H1 (cell line): ENCODE measurements around the gene AQP4. TPM values are rescaled to one million over a fixed set of nuclear protein-coding genes. Genes with fewer than 3 reads are reported as not detected.

Source experiments
- CTCF ChIA-PET: fragments of 300-600 bp; sonication (Branson Sonifier 250); formaldehyde crosslinking; loops from one replicate; lab custom pipeline; 2021; ENCODE audit not compliant: partially characterized antibody; lab: Charles Lee
- POLR2A ChIA-PET: fragments of 300-600 bp; sonication (Branson Sonifier 250); formaldehyde crosslinking; loops from one replicate; lab custom pipeline; 2021; ENCODE audit warnings: inconsistent platforms; ENCODE audit not compliant: partially characterized antibody; lab: Charles Lee
- DNase-seq, 2 experiments: peaks; one replicate each; pipeline versions ENCODE4 v3.0.0 to v3.0.0-alpha.2; 2010 to 2022; ENCODE audit warnings: low spot score in 2 of 2, low read depth in 1 of 2, mixed read lengths in 1 of 2
- FAIRE-seq: peaks from 2 replicates; lab custom pipeline; 2011; peaks lifted over from hg19 to GRCh38; lab: Jason Lieb, UNC
- H2AFZ ChIP-seq: 2 replicates; pipeline ENCODE4 v1.8.1; 2012; ENCODE audit warnings: low read length, inconsistent platforms
- H2AK5ac ChIP-seq: 2 replicates; pipeline ENCODE4 v1.6.1; 2013; ENCODE audit warnings: low read depth, low read length
- H2BK120ac ChIP-seq: replicated peaks from 2 replicates; pipeline ENCODE3; 2013; ENCODE audit warnings: low read depth, low read length, inconsistent platforms
- H2BK12ac ChIP-seq: 2 replicates; pipeline ENCODE4 v1.6.1; 2013; ENCODE audit warnings: low read depth, low read length
- H2BK15ac ChIP-seq: 2 replicates; pipeline ENCODE4 v1.6.1; 2013; ENCODE audit warnings: low read length
- H2BK20ac ChIP-seq: 2 replicates; pipeline ENCODE4 v1.6.1; 2013; ENCODE audit warnings: low read length
- H2BK5ac ChIP-seq: 2 replicates; pipeline ENCODE4 v1.6.1; 2013; ENCODE audit warnings: low read depth, low read length
- H3K14ac ChIP-seq: 2 replicates; pipeline ENCODE4 v1.6.1; 2013; ENCODE audit warnings: inconsistent platforms; ENCODE audit not compliant: insufficient read length
- H3K18ac ChIP-seq: 2 replicates; pipeline ENCODE4 v1.6.1; 2013; ENCODE audit warnings: low read length; ENCODE audit errors: extremely low read depth
- H3K23ac ChIP-seq: 2 replicates; pipeline ENCODE4 v1.6.1; 2013; ENCODE audit warnings: inconsistent platforms; ENCODE audit not compliant: insufficient read length
- H3K23me2 ChIP-seq: 2 replicates; pipeline ENCODE4 v1.6.1; 2013; ENCODE audit warnings: low read depth, low read length
- H3K27ac ChIP-seq: 2 replicates; pipeline ENCODE4 v1.6.1; 2011; ENCODE audit warnings: low read depth, low read length, inconsistent platforms
- H3K27me3 ChIP-seq, 4 experiments: replicated peaks in 1 of 4; 1 replicate in 1 of 4; 2 replicates in 3 of 4; pipeline versions ENCODE4 v1.6.1 to v1.8.1; 2011 to 2013; ENCODE audit warnings: low read length in 3 of 4, mild to moderate bottlenecking in 3 of 4, inconsistent platforms in 2 of 4, mixed read lengths in 2 of 4, moderate library complexity in 1 of 4; ENCODE audit not compliant: control insufficient read depth in 3 of 4, insufficient read depth in 3 of 4; ENCODE audit errors: extremely low read depth in 1 of 4
- H3K36me3 ChIP-seq, 4 experiments: 2 replicates each; pipeline versions ENCODE4 v1.6.1 to v1.8.1; 2011 to 2013; ENCODE audit warnings: mild to moderate bottlenecking in 4 of 4, low read length in 3 of 4, moderate library complexity in 2 of 4, control low read depth in 1 of 4, inconsistent platforms in 1 of 4; ENCODE audit not compliant: insufficient read depth in 4 of 4, control insufficient read depth in 2 of 4
- H3K4ac ChIP-seq: replicated peaks from 2 replicates; pipeline ENCODE3; 2013; ENCODE audit warnings: low read length, low read depth, mixed read lengths, inconsistent platforms; ENCODE audit not compliant: insufficient read length
- H3K4me1 ChIP-seq, 4 experiments: replicated peaks in 1 of 4; 1 replicate in 1 of 4; 2 replicates in 3 of 4; pipeline versions ENCODE4 v1.6.1 to v1.8.1; 2011 to 2013; ENCODE audit warnings: low read length in 3 of 4, inconsistent platforms in 2 of 4, mixed read lengths in 1 of 4; ENCODE audit not compliant: insufficient read depth in 4 of 4, control insufficient read depth in 3 of 4
- H3K4me2 ChIP-seq, 2 experiments: 2 replicates each; pipeline versions ENCODE4 v1.6.1 to v1.8.1; 2011 to 2013; ENCODE audit warnings: low read depth in 2 of 2, low read length in 2 of 2, control low read depth in 1 of 2, inconsistent platforms in 1 of 2, mild to moderate bottlenecking in 1 of 2; ENCODE audit not compliant: insufficient read depth in 1 of 2
- H3K4me3 ChIP-seq, 4 experiments: fragments of 200-600, 300-600 bp in 1 of 4; sonication (generic), shearing (Covaris generic), sonication (Bioruptor Twin) in 1 of 4; 2 replicates each; pipeline versions ENCODE4 v1.5.1 to v1.8.1; 2011 to 2016; ENCODE audit warnings: low read length in 4 of 4, low read depth in 3 of 4, control low read depth in 2 of 4, inconsistent platforms in 2 of 4, mild to moderate bottlenecking in 2 of 4, mixed read lengths in 1 of 4, moderate library complexity in 1 of 4; ENCODE audit not compliant: insufficient read depth in 2 of 4; ENCODE audit errors: extremely low read depth in 1 of 4
- H3K56ac ChIP-seq: replicated peaks from 2 replicates; pipeline ENCODE3; 2013; ENCODE audit warnings: low read depth, mild to moderate bottlenecking, mixed read lengths, low read length, inconsistent platforms; ENCODE audit not compliant: insufficient read length
- H3K79me1 ChIP-seq: 2 replicates; pipeline ENCODE4 v1.6.1; 2013; ENCODE audit warnings: low read depth, low read length, control low read depth
- H3K79me2 ChIP-seq, 2 experiments: 2 replicates each; pipeline versions ENCODE4 v1.6.1 to v1.8.1; 2012 to 2013; ENCODE audit warnings: low read length in 2 of 2, mild to moderate bottlenecking in 2 of 2, inconsistent platforms in 1 of 2; ENCODE audit not compliant: insufficient read depth in 2 of 2, control insufficient read depth in 1 of 2
- H3K9ac ChIP-seq, 4 experiments: replicated peaks in 1 of 4; 1 replicate in 1 of 4; 2 replicates in 3 of 4; pipeline versions ENCODE4 v1.6.1 to v1.8.1; 2011 to 2013; ENCODE audit warnings: low read depth in 3 of 4, low read length in 3 of 4, control low read depth in 2 of 4, mild to moderate bottlenecking in 2 of 4, moderate library complexity in 2 of 4, inconsistent platforms in 1 of 4; ENCODE audit errors: extremely low read depth in 1 of 4
- H3K9me3 ChIP-seq, 2 experiments: 2 replicates each; pipeline versions ENCODE4 v1.6.1 to v1.8.1; 2012 to 2013; ENCODE audit warnings: mild to moderate bottlenecking in 2 of 2, moderate library complexity in 2 of 2, control low read depth in 1 of 2, inconsistent platforms in 1 of 2, low read depth in 1 of 2, low read length in 1 of 2, mixed read lengths in 1 of 2; ENCODE audit not compliant: insufficient read depth in 2 of 2
- H4K20me1 ChIP-seq, 2 experiments: replicated peaks in 1 of 2; 2 replicates each; pipeline versions ENCODE3 to v1.8.1; 2011 to 2013; ENCODE audit warnings: inconsistent platforms in 2 of 2, low read length in 2 of 2, mild to moderate bottlenecking in 1 of 2; ENCODE audit not compliant: insufficient read depth in 2 of 2, control insufficient read depth in 1 of 2
- H4K5ac ChIP-seq: 2 replicates; pipeline ENCODE4 v1.6.1; 2013; ENCODE audit warnings: low read length, low read depth, mixed read lengths, inconsistent platforms; ENCODE audit not compliant: insufficient read length
- H4K8ac ChIP-seq: 2 replicates; pipeline ENCODE4 v1.8.0; 2013; ENCODE audit warnings: mild to moderate bottlenecking, moderate library complexity, low read length, inconsistent platforms; ENCODE audit not compliant: insufficient read depth; ENCODE audit errors: extremely low read depth
- H4K91ac ChIP-seq: replicated peaks from 2 replicates; pipeline ENCODE3; 2013; ENCODE audit warnings: low read length, mixed read lengths, inconsistent platforms; ENCODE audit not compliant: insufficient read length
- BRCA1 ChIP-seq: IDR thresholded peaks from 2 replicates; pipeline ENCODE4 v1.6.1; 2012; ENCODE audit warnings: low read depth, low read length, improper control_type of control experiment
- CHD1 ChIP-seq: IDR thresholded peaks from 2 replicates; pipeline ENCODE4 v1.6.1; 2012; ENCODE audit warnings: low read depth, low read length, improper control_type of control experiment
- CTCF ChIP-seq, 3 experiments: IDR thresholded peaks; 1 replicate in 2 of 3; 2 replicates in 1 of 3; pipeline versions ENCODE4 v1.5.1 to v1.6.1; 2011; ENCODE audit warnings: low read length in 3 of 3, mild to moderate bottlenecking in 3 of 3, inconsistent platforms in 2 of 3, low read depth in 1 of 3, moderate library complexity in 1 of 3; ENCODE audit not compliant: insufficient read depth in 1 of 3; ENCODE audit errors: control extremely low read depth in 1 of 3
- EP300 ChIP-seq, 2 experiments: IDR thresholded peaks; 1 replicate in 1 of 2; 2 replicates in 1 of 2; pipeline ENCODE4 v1.6.1; 2011 to 2012; ENCODE audit warnings: low read depth in 2 of 2, low read length in 2 of 2, mild to moderate bottlenecking in 2 of 2, borderline replicate concordance in 1 of 2, inconsistent platforms in 1 of 2, moderate library complexity in 1 of 2
- NANOG ChIP-seq: IDR thresholded peaks from 2 replicates; pipeline ENCODE4 v1.6.1; 2011; ENCODE audit warnings: low read length, low read depth, mild to moderate bottlenecking, inconsistent platforms; ENCODE audit not compliant: insufficient read depth, poor library complexity, severe bottlenecking
- POLR2A ChIP-seq, 2 experiments: IDR thresholded peaks; 1 replicate in 1 of 2; 2 replicates in 1 of 2; pipeline ENCODE4 v1.6.1; 2011; ENCODE audit warnings: low read depth in 2 of 2, low read length in 2 of 2, mild to moderate bottlenecking in 2 of 2; ENCODE audit errors: control extremely low read depth in 1 of 2
- POU5F1 ChIP-seq: IDR thresholded peaks from 2 replicates; pipeline ENCODE4 v1.6.1; 2011; ENCODE audit warnings: low read depth, mild to moderate bottlenecking, low read length, moderate library complexity
- RXRA ChIP-seq: IDR thresholded peaks from 2 replicates; pipeline ENCODE4 v1.6.1; 2011; ENCODE audit warnings: low read depth, mild to moderate bottlenecking, low read length, moderate library complexity; ENCODE audit not compliant: insufficient read depth
- SIX5 ChIP-seq: IDR thresholded peaks from 2 replicates; pipeline ENCODE4 v1.6.1; 2011; ENCODE audit warnings: mild to moderate bottlenecking, low read depth, low read length
- SUZ12 ChIP-seq: fragments of 200-600 bp; sonication (generic); IDR thresholded peaks from 2 replicates; pipeline ENCODE4 v1.6.1; 2012; ENCODE audit warnings: mild to moderate bottlenecking, inconsistent platforms, low read length, moderate library complexity, mixed read lengths
- TEAD4 ChIP-seq: IDR thresholded peaks from 2 replicates; pipeline ENCODE4 v1.6.1; 2012; ENCODE audit warnings: low read depth, low read length, inconsistent platforms, mixed read lengths
- polyA plus RNA-seq, 7 experiments: library from polyadenylated mRNA; depleted of rRNA in 3 of 7; stranded (reverse) in 5 of 7; unstranded in 2 of 7; fragments of >200 nt in 5 of 7; fragments of 200-250 nt in 2 of 7; gene quantifications; 1 replicate in 5 of 7; 2 replicates in 1 of 7; 4 replicates in 1 of 7; pipeline versions ENCODE4 v1.2.1 to v1.2.3, GENCODE V29; 2011 to 2013; ENCODE audit warnings: missing spikeins in 2 of 7, mixed read lengths in 2 of 7
- total RNA-seq: library from RNA; stranded (reverse); fragmentation: NEBNext Ultra II Directional; extraction: Animal tissue kit (Norgen Biotek cat#: 25700); gene quantifications from 2 replicates; pipeline ENCODE4 v1.2.1, GENCODE V29; 2021

Gene AQP4
- total and polyA plus RNA-seq, 2 of the 8 experiments (the other 6 are each of a cell fraction or from before 2014, with no cell fraction given) = 2.2 to 2.8 TPM

GRCh38 chr18:26901020-26901419 lies 35.5 kb upstream of the AQP4 start:
- no peak overlapping the region for H2BK12ac ChIP-seq
- H2AK5ac ChIP-seq = no peak overlapping the region
- no peak overlapping the region for H3K27ac ChIP-seq
- H3K4me1 ChIP-seq = no peaks in the 10 kb centered on the region
- H3K23me2 ChIP-seq = no peaks in the 10 kb centered on the region
- no peaks in the 10 kb centered on the region for H4K20me1 ChIP-seq
- peak overlapping the region; percentile 77; the same call in 1 of the 2 replicates for H2BK15ac ChIP-seq
- H4K8ac ChIP-seq = no peak overlapping the region
- FAIRE-seq (no peak), DNase-seq (no peak)
- H2BK120ac ChIP-seq = no peak overlapping the region
- H3K23ac ChIP-seq = no peak overlapping the region
- no peak overlapping the region for H3K56ac ChIP-seq
- H4K91ac ChIP-seq = no peak overlapping the region
- no peaks in the 10 kb centered on the region for H3K79me2 ChIP-seq
- no peak overlapping the region for H3K9ac ChIP-seq
- no peaks in the 10 kb centered on the region; a peak in 1 of 8 replicates for H3K36me3 ChIP-seq
- no peak overlapping the region for H3K4me3 ChIP-seq
- no peak overlapping the region for H4K5ac ChIP-seq
- no peak overlapping the region for H2AFZ ChIP-seq
- H3K27me3 ChIP-seq = no peaks in the 10 kb centered on the region
- CTCF ChIA-PET = no interaction called here
- H3K79me1 ChIP-seq = no peaks in the 10 kb centered on the region
- H2BK5ac ChIP-seq = no peak overlapping the region
- H3K18ac ChIP-seq = no peak overlapping the region
- H3K9me3 ChIP-seq = peaks cover 12 to 16% of the 10 kb centered on the region in 2 experiments; a peak in 3 of 4 replicates
- H2BK20ac ChIP-seq = no peak overlapping the region
- H3K4me2 ChIP-seq = no peak overlapping the region
- H3K4ac ChIP-seq = no peak overlapping the region
- POLR2A ChIA-PET = no interaction called here
- TF ChIP-seq CHD1 (no peak), CTCF (IDR thresholded peaks at IDR 0.05; ENCODE audit: control extremely low read depth in 1 of 3, insufficient read depth in 1 of 3, low read depth in 1 of 3, low read length in 3 of 3) (no peak), POLR2A (IDR thresholded peaks at IDR 0.05; ENCODE audit: control extremely low read depth in 1 of 2, low read depth in 2 of 2, low read length in 2 of 2) (no peak), POU5F1 (no peak), NANOG (no peak), SIX5 (no peak), TEAD4 (no peak), BRCA1 (no peak), SUZ12 (no peak), EP300 (IDR thresholded peaks at IDR 0.05; ENCODE audit: borderline replicate concordance in 1 of 2, low read depth in 2 of 2, low read length in 2 of 2) (no peak), RXRA (no peak)
- H3K14ac ChIP-seq = no peak overlapping the region
